UCSD-AML1 (cell line): ENCODE data around the gene SYNGR3.
"Not testable (repeated sequence)": the region's sequence is repeated elsewhere in the genome, so short reads cannot be mapped to it uniquely, and the experiment has no call there.

Experiments used
- DNase-seq: peaks from one replicate; lab custom pipeline; 2025; ENCODE audit not compliant: unreplicated experiment; lab: John Stamatoyannopoulos, UW

The SYNGR3 gene

GRCh38 chr16:2027024-2028010 lies 37.5 kb downstream of the SYNGR3 start:
- peak; percentile 50 for DNase-seq

GRCh38 chr16:2028146-2028545 lies 38.4 kb downstream of the SYNGR3 start:
- no peak for DNase-seq

DNA sequence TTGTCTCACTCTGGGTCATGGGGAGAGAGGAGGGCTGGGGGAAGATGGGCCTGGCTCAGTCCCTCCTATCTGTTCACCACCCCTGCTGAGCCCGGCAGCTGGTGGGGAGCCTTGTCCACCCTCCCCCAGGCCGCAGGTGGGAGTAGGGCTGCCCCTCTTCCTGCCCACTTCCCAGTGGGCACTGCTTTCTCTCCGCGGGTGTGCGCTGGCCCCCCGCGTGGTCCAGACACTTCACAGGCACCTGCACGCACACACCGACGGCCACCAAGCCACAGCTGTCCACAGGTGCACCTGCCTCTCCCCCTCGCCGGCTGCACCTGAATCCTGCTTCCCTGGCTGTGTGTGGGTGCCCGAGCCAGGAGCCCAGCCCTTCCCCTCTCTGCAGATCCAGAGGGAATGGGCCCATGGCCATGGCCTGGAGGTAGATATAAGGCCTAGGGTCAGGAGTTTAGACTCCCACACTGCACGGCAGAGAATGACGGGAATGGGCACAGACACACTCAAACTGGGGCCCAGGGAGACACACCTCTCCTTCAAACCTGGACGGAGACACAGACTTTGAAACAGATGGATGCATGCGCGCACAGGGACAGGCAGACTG lies 39.0 kb downstream of the SYNGR3 start:
- DNase-seq: no peak

GRCh38 chr16:2029350-2029749 lies 39.6 kb downstream of the SYNGR3 start:
- DNase-seq: no peak

GRCh38 chr16:2030036-2030435 lies 40.3 kb downstream of the SYNGR3 start:
- DNase-seq: no peak

GRCh38 chr16:2031081-2031577 lies 41.4 kb downstream of the SYNGR3 start:
- no peak for DNase-seq

DNA sequence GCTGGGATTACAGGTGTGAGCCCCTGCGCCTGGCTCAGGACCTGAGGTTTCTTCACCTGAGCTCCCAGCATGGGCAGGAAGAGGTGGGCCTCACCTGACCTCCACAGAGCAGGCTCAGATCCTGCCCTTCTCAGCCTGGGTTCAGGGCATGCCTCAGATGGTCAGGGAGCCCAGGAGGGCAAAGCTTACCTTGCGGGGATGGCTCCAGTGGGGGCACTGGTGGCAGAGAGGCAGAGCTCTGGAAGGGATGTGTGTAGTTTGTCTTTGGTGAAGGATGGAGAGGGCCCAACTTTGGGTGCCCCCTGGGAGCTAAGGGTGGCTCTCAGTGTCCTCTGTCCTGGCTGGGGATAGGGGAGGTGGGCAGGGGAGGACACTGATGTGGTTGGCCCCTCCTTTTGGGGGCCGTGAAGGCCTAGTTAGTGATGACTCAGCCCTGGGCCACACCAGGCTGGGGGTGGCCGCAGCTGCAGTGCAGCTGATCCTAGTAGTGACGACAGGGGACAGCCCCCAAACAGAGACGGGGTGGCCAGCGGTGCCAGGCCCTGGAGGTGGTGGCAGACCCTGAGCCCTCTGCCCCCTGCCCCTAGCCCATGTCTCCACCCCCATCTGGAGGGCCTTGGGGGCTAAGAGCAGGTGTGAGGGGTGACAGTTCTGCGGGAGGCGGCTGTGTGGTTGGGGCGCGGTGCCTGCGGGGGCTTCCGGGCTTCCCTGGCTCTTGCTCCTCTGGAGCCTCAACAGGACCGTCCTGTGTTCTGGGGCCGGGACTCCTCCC lies 42.7 kb downstream of the SYNGR3 start:
- no peak for DNase-seq

DNA sequence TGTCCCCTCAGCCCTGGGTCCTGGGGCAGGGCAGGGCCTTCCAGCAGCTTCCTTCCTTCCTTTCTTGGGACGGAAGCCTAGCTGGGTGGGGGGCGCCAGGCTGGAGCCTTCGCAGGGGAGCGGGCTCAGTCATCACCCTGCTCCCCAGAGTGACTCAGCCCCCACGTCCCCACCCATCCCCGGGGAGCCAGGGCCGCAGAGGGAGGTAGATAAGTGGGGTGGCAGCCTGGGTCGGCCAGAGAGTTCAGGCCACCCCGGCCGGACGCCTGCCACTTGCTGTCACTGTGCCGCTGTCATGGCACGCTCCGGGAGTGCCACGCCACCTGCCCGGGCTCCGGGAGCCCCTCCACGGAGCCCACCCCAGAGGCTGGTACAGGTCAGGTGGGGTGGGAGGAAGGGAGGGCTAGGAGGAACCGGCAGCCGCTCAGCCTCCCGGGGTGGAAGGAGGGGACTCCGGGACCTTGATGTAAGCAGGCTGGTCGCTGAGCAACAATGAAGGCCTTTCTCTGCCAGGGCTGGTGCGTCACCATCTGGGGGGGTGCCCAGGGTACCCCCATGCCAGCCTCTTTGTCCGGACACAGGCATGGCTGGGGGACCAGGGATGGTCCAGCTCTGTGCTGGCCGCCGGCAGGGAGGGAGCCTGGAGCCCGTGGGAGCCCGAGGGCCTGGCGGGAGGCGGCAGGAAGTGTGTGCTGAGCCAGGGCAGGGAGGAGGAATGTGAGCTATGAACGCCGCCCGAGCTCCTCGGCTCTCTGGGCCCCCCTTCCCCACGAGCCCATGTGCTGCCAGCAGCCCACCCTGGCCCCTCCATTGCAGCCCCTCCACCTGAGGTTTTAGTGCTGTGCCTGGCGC lies 43.5 kb downstream of the SYNGR3 start:
- peak; percentile 60 for DNase-seq

DNA sequence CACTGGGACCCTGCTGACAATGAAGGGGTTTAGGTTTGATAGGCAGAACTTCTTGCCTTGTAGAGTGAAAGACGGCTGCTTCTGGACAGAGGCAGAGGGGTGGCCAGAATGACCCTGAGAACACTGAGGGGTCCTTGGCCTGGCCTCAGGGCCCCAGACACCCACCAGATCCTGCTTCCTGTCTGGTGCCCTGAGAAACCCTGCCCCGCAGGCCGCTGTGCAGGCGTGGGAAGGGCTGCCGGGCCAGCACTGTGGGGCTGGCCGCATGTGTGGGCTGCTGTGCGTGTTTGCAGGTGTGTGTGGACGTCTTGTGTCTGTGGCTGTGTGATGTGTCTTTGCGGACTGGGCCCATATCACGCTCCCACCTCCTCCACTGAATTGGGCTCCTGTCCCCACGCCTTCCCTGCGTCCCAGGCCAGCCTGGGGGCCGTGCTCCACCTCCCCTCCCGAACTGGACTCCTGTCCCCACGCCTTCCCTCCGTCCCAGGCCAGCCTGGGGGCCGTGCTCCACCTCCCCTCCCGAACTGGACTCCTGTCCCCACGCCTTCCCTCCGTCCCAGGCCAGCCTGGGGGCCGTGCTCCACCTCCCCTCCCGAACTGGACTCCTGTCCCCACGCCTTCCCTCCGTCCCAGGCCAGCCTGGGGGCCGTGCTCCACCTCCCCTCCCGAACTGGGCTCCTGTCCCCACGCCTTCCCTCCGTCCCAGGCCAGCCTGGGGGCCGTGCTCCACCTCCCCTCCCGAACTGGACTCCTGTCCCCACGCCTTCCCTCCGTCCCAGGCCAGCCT lies 44.3 kb downstream of the SYNGR3 start:
- DNase-seq: not testable (repeated sequence)

GRCh38 chr16:2034696-2035430 lies 45.1 kb downstream of the SYNGR3 start:
- no peak for DNase-seq

DNA sequence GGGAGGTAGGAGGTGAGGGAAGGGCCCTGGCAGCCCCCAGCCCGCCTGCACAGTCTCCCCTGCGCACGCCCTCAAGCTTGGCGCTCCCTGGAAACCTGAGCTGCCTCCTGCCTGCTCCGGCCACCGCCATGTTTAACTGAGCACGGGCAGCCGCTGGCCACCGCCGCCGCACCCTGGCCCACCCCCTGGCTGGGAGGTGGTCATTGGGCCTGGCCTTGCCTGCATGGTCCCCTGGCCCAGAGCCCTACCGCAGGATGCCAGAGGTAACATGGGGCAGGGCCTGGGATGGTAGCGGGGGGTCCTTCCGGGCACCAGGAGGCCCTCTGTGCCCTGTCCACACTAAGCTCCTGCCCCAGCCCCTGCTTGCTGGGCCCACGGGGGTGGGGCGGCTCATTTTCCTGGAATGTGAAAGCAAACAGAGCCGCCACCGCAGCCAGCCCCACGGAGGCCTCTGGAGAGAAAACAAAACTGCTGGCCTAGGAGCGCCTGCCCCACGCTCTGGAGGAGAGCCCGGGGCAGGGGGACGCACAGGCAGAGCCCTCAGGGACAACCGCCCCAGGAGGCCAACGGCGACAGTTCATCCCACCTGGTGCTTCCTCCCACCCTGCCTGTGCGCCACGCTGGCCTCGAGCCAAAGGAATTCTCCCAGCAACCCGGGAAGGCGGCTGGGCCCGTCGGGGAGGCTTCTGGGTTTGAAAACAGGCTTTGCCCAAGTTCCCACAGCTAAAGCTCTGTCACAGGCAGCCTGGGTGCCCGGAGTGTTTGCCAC lies 45.8 kb downstream of the SYNGR3 start:
- no peak for DNase-seq

- no peak for DNase-seq
Measured at GRCh38 chr16:2036200-2036966, 46.6 kb downstream of the SYNGR3 start.

- DNase-seq: no peak
Measured at GRCh38 chr16:2037115-2037514, 47.3 kb downstream of the SYNGR3 start.

DNA sequence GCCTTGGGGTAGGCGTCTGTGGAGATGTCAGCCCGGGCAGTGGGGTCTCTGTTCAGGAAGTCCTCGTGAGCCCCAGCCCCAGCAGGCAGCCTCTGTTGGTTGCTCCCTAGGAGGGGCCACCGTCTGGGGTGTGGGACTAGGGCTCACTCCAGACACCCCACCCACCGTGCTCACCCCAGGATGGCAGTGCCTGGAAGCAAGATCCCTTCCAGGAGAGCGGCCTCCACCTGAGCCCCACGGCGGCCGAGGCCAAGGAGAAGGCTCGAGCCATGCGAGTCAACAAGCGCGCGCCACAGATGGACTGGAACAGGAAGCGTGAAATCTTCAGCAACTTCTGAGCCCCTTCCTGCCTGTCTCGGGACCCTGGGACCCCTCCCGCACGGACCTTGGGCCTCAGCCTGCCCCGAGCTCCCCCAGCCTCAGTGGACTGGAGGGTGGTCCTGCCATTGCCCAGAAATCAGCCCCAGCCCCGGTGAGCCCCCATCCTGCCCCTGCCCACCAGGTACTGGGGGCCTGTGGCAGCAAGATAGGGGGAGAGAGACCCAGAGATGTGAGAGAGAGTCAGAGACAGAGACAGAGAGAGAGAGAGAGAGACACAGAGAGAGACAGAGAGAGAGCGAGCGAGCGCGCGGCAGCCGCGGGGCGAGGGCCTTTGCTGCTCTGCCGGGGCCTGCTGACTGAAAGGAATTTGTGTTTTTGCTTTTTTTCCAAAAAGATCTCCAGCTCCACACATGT lies 48.0 kb downstream of the SYNGR3 start:
- DNase-seq: no peak

DNA sequence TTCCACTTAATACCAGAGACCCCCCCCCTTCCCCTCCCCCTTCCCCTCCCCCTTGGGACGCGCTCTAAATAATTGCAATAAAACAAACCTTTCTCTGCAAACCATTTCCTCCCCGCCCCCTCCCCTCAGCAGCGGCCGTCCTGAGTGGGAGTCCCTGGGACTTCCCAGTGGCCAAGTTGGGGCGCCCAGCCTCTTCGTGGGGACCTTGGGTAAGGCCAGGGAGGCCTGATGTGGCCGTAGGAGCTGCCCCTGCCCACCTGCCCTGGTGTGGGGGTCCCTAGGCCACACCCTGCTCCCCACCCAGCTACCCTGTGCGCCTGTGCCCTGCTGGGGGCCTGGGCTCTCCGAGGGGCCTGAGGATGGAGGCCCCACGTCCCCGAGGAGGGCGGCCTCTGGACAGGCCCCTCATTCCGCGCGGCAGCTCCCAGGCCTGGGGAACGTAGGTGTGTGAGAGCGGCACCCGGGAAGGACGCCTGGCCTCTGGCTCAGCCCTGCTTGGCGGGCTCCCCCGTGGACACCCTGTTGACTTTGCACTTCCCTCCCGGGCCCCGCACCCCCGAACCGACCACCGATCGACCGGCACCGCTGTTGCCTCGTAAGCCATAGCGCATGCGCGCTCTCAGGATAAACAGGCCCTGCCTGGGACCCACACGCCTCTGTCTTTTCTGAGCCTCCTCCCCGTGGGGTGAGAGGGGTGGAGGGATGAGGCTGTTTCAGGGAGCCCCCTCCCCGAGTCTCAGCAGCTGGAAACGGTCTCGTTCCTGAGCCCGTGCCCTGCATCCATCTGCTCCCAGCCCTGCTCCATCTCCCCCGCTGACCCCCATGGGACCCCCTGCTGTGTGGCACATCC lies 48.8 kb downstream of the SYNGR3 start:
- no peak for DNase-seq
